Caco-2 (cell line): ENCODE results near the gene KRT86. TPM values are rescaled to one million over a fixed set of nuclear protein-coding genes. Genes with fewer than 3 reads are reported as not detected.

Source experiments
- BruUV-seq: library from RNA; stranded (reverse); fragments of 400-500 nt; replicated peaks from 2 replicates; lab custom pipeline; 2021; lab: Mats Ljungman, UMichigan
- CTCF ChIA-PET: fragments of 300-600 bp; sonication (Branson Sonifier 250); formaldehyde crosslinking; loops from one replicate; lab custom pipeline; 2022; ENCODE audit warnings: antibody characterized with exemption; lab: Charles Lee
- POLR2A ChIA-PET: fragments of 300-600 bp; sonication (Branson Sonifier 250); formaldehyde crosslinking; loops from one replicate; lab custom pipeline; 2022; ENCODE audit warnings: antibody characterized with exemption; lab: Charles Lee
- DNase-seq, 2 experiments: peaks; one replicate each; pipeline versions ENCODE4 v3.0.0 to v3.0.0-alpha.2; 2020 to 2022
- H3K27me3 ChIP-seq: replicated peaks from 2 replicates; pipeline ENCODE4 v1.6.0; 2011; ENCODE audit warnings: low read length; ENCODE audit not compliant: control insufficient read depth, insufficient read depth
- H3K36me3 ChIP-seq: 2 replicates; pipeline ENCODE4 v1.5.1; 2011; ENCODE audit warnings: low read length; ENCODE audit not compliant: control insufficient read depth, insufficient read depth
- H3K4me1 ChIP-seq: fragments of 250-450 bp; sonication (Bioruptor Pico); 2 replicates; pipeline ENCODE4 v1.5.1; 2020; ENCODE audit warnings: mild to moderate bottlenecking
- H3K4me3 ChIP-seq: 2 replicates; pipeline ENCODE4 v1.5.1; 2011; ENCODE audit warnings: low read depth, mild to moderate bottlenecking, control low read depth, low read length
- H3K9me3 ChIP-seq: fragments of 250-450 bp; sonication (Bioruptor Pico); 2 replicates; pipeline ENCODE4 v1.5.1; 2020; ENCODE audit warnings: mild to moderate bottlenecking, moderate library complexity
- H3K27ac Mint-ChIP-seq: one replicate; pipeline ENCODE4 v1.8.0; 2022; ENCODE audit warnings: mixed read lengths; ENCODE audit not compliant: unreplicated experiment
- H3K27me3 Mint-ChIP-seq: one replicate; pipeline ENCODE4 v1.8.0; 2022; ENCODE audit warnings: mixed read lengths; ENCODE audit not compliant: insufficient read depth, unreplicated experiment
- H3K36me3 Mint-ChIP-seq: one replicate; pipeline ENCODE4 v1.8.0; 2022; ENCODE audit warnings: mild to moderate bottlenecking, mixed read lengths; ENCODE audit not compliant: insufficient read depth, unreplicated experiment
- H3K4me1 Mint-ChIP-seq: one replicate; pipeline ENCODE4 v1.8.0; 2022; ENCODE audit warnings: low read depth, mixed read lengths; ENCODE audit not compliant: unreplicated experiment
- H3K4me3 Mint-ChIP-seq: one replicate; pipeline ENCODE4 v1.8.0; 2022; ENCODE audit warnings: mild to moderate bottlenecking, moderate library complexity, mixed read lengths; ENCODE audit not compliant: unreplicated experiment
- H3K9me3 Mint-ChIP-seq: one replicate; pipeline ENCODE4 v1.8.0; 2022; ENCODE audit warnings: mixed read lengths; ENCODE audit not compliant: unreplicated experiment
- intact Hi-C: fragments of 100-400 bp; cut with micrococcal nuclease; formaldehyde crosslinking; loops from one replicate; pipeline ENCODE4 v1.10.0; 2022; ENCODE audit not compliant: unreplicated experiment
- total RNA-seq: library from RNA; stranded (reverse); gene quantifications from 2 replicates; pipeline ENCODE4 v1.2.3, GENCODE V29; 2022
- TF ChIP-seq, protein P1 (sequence below), 2 experiments: fragments of 200-600 bp in 1 of 2; IDR thresholded peaks; 1 replicate in 1 of 2; 2 replicates in 1 of 2; pipeline versions ENCODE4 v1.5.1 to v1.8.0; 2011 to 2022; ENCODE audit warnings: antibody characterized with exemption in 1 of 2, control low read depth in 1 of 2, inconsistent platforms in 1 of 2, low read depth in 1 of 2, low read length in 1 of 2, mild to moderate bottlenecking in 1 of 2, moderate library complexity in 1 of 2; ENCODE audit not compliant: insufficient read depth in 1 of 2, severe bottlenecking in 1 of 2, unreplicated experiment in 1 of 2

KRT86 gene
- total RNA-seq, 1 experiment from 2014 or later = not detected

DNA sequence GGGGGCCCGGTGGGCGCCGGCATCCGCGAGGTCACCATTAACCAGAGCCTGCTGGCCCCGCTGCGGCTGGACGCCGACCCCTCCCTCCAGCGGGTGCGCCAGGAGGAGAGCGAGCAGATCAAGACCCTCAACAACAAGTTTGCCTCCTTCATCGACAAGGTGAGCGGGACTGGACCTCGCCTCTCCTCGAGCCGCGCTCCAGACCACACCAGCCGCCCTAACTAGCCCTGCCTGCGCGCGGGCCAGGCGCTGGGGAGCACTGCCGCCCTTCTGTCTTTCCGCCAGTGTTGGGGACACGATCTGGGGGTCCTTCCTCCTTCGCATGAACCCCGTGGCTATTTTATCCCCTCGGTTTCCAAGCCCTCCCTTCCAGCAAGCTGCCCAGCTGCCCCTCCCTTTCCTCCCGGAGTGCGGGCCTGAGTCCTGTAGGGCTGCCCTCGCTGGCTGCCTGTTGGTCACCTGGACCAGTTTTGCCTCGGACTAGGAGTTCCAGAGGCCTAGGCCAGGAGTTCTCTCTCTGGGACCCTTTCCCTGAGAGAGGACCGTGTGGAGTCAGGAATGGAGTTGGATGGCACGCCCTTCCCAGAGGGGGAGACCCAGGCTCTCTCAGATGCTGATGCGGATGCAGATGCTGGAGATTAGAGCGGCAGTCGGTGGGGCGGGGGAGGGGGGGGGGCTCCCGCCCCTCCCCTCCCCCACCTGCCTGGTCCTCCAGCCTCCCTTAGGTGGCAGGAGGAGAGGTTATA is 40.8 kb upstream of the KRT86 start:
- no peaks in the 10 kb centered on the region for H3K9me3 Mint-ChIP-seq
- Histone ChIP-seq H3K4me3 (no peak overlapping the region), H3K4me1 (peaks cover 61% of the 10 kb centered on the region), H3K36me3 (no peaks in the 10 kb centered on the region), H3K9me3 (no peaks in the 10 kb centered on the region), H3K27me3 (no peaks in the 10 kb centered on the region)
- TF ChIP-seq, protein P1, sequence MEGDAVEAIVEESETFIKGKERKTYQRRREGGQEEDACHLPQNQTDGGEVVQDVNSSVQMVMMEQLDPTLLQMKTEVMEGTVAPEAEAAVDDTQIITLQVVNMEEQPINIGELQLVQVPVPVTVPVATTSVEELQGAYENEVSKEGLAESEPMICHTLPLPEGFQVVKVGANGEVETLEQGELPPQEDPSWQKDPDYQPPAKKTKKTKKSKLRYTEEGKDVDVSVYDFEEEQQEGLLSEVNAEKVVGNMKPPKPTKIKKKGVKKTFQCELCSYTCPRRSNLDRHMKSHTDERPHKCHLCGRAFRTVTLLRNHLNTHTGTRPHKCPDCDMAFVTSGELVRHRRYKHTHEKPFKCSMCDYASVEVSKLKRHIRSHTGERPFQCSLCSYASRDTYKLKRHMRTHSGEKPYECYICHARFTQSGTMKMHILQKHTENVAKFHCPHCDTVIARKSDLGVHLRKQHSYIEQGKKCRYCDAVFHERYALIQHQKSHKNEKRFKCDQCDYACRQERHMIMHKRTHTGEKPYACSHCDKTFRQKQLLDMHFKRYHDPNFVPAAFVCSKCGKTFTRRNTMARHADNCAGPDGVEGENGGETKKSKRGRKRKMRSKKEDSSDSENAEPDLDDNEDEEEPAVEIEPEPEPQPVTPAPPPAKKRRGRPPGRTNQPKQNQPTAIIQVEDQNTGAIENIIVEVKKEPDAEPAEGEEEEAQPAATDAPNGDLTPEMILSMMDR (IDR thresholded peaks at IDR 0.05; ENCODE audit: insufficient read depth in 1 of 2, low read depth in 1 of 2, low read length in 1 of 2, severe bottlenecking in 1 of 2, unreplicated experiment in 1 of 2) = no peak
- peaks cover 5% of the 10 kb centered on the region for H3K36me3 Mint-ChIP-seq
- no peak for DNase-seq
- H3K4me3 Mint-ChIP-seq = peak overlapping the region; percentile 61
- ChIA-PET CTCF (no interaction called here), POLR2A (no interaction called here)
- no TSS peak for BruUV-seq
- no peak overlapping the region for H3K27ac Mint-ChIP-seq
- H3K27me3 Mint-ChIP-seq = no peaks in the 10 kb centered on the region
- intact Hi-C loops = no loop called here
- peaks cover 49% of the 10 kb centered on the region for H3K4me1 Mint-ChIP-seq

DNA sequence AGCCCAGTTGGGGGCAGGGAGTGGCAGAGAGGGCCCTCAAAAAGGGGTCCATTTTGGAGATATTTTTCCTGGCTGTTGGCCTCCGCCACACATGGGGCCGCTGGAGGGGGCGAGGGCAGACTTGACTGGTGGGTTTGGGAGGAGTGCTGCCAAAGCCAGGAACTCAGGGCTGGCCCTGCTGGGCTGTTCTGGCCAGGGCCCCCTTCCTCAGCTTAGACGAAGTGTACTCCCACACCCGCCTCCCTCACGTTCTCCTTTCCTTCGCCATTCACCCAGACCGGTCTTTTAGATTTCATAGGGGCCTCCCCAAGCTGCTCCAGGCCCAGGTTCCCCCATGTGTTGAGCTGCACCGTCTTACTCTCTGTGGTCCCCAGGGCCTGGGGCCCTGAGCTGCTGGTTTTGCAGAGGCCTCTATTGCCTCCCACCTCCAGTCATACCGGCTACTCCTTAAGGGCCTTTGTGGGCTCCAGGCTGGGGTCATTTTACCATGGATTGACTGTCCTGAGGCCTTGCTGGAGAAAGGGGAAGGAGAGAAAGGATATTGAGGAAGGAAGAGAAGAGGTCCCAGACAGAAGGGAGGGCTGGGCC is 40.1 kb upstream of the KRT86 start:
- intact Hi-C loops = no loop called here
- H3K27ac Mint-ChIP-seq = peak overlapping the region; percentile 61
- BruUV-seq = no TSS peak

DNA sequence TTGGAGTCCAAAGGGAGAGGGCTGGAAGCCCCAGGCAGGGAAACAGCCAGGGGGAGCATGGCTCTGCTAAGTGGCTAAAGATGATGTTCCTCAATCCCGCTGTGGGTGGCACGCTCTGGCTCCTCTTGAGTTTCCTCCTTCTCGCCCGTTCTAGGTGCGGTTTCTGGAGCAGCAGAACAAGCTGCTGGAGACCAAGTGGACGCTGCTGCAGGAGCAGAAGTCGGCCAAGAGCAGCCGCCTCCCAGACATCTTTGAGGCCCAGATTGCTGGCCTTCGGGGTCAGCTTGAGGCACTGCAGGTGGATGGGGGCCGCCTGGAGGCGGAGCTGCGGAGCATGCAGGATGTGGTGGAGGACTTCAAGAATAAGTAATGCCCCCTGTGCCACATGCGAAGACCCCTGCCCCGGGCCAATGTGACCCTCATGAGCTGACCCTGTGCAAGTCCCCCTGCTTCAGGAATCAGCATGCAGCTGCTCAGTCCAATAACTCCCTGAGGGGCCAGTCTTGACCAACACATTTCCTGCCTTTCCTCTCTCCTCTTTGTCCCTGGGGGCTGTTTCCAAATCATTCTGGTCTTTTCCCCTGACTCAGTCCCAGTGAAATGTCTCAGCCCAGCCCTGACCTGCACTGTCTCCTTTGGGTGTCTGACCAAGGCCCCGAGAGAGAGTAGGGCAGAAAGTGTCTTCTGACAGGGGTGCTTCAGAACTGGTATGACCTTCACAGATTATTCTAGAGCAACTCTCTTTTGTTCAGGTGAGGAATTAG is 39.3 kb upstream of the KRT86 start:
- ChIA-PET POLR2A (no interaction called here), CTCF (interaction anchor here (2.0 kb wide), 1 partner anchor 44 kb away, joined by 8 read pairs; no protein-coding TSS in a partner anchor)
- H3K4me3 Mint-ChIP-seq = peak overlapping the region; percentile 31
- intact Hi-C loops = no loop called here
- peaks cover 52% of the 10 kb centered on the region for H3K4me1 Mint-ChIP-seq
- Histone ChIP-seq H3K36me3 (no peaks in the 10 kb centered on the region), H3K4me1 (peaks cover 62% of the 10 kb centered on the region), H3K4me3 (no peak overlapping the region), H3K27me3 (no peaks in the 10 kb centered on the region), H3K9me3 (no peaks in the 10 kb centered on the region)
- no peaks in the 10 kb centered on the region for H3K9me3 Mint-ChIP-seq
- H3K27me3 Mint-ChIP-seq = no peaks in the 10 kb centered on the region
- peaks cover 5% of the 10 kb centered on the region for H3K36me3 Mint-ChIP-seq
- no TSS peak for BruUV-seq
- H3K27ac Mint-ChIP-seq = peak overlapping the region; percentile 61
- TF ChIP-seq, protein P1 (IDR thresholded peaks at IDR 0.05; ENCODE audit: insufficient read depth in 1 of 2, low read depth in 1 of 2, low read length in 1 of 2, severe bottlenecking in 1 of 2, unreplicated experiment in 1 of 2) = no peak
- DNase-seq = no peak

More for the DNA sequence above, 40.1 kb upstream of the KRT86 start:
- TF ChIP-seq, protein P1 (IDR thresholded peaks at IDR 0.05; ENCODE audit: insufficient read depth in 1 of 2, low read depth in 1 of 2, low read length in 1 of 2, severe bottlenecking in 1 of 2, unreplicated experiment in 1 of 2) = no peak
- H3K9me3 Mint-ChIP-seq = no peaks in the 10 kb centered on the region
- no peaks in the 10 kb centered on the region for H3K27me3 Mint-ChIP-seq
- Histone ChIP-seq H3K4me1 (peaks cover 62% of the 10 kb centered on the region), H3K4me3 (no peak overlapping the region), H3K9me3 (no peaks in the 10 kb centered on the region), H3K36me3 (no peaks in the 10 kb centered on the region), H3K27me3 (no peaks in the 10 kb centered on the region)
- no peak for DNase-seq
- ChIA-PET CTCF (no interaction called here), POLR2A (no interaction called here)
- peaks cover 5% of the 10 kb centered on the region for H3K36me3 Mint-ChIP-seq
- peak overlapping the region; percentile 31 for H3K4me3 Mint-ChIP-seq
- H3K4me1 Mint-ChIP-seq = peaks cover 54% of the 10 kb centered on the region
